Body of pancreas (tissue), 4 donors: ENCODE measurements around the gene TET2.

Experiments
- POLR2A ChIP-seq, 3 donors: fragments of 450-650 bp; IDR thresholded peaks; one replicate each; pipeline ENCODE4 v1.6.1; 2016; ENCODE audit warnings: antibody characterized with exemption in 3 of 3, mild to moderate bottlenecking in 2 of 3
- TF ChIP-seq, protein P1 (sequence below), 7 experiments: fragments of 450-650 bp in 4 of 7; fragments of 200-600 bp in 3 of 7; sonication (generic) in 3 of 7; IDR thresholded peaks; one replicate each; pipeline ENCODE4 v1.5.1; 2016 to 2019; ENCODE audit warnings: antibody characterized with exemption in 7 of 7

DNA sequence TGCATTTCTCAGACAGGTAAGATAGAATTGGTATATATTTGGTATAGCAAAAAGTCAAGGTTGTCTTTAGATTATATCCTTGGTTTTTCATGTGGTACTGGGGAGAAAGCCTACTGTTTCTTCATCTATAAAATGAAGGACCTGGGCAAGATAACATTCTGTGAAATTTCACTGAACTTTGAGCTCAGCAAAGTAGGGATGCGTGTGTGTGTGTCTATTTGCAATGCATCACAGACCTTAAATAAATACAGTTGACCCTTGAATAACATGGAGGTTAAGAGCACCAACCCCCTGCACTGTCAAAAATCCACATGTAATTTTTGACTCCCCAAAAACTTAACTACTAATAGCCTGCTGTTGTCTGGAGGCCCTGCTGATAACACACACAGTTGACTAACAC is 25.2 kb downstream of the TET2 start:
- TF ChIP-seq, protein P1, sequence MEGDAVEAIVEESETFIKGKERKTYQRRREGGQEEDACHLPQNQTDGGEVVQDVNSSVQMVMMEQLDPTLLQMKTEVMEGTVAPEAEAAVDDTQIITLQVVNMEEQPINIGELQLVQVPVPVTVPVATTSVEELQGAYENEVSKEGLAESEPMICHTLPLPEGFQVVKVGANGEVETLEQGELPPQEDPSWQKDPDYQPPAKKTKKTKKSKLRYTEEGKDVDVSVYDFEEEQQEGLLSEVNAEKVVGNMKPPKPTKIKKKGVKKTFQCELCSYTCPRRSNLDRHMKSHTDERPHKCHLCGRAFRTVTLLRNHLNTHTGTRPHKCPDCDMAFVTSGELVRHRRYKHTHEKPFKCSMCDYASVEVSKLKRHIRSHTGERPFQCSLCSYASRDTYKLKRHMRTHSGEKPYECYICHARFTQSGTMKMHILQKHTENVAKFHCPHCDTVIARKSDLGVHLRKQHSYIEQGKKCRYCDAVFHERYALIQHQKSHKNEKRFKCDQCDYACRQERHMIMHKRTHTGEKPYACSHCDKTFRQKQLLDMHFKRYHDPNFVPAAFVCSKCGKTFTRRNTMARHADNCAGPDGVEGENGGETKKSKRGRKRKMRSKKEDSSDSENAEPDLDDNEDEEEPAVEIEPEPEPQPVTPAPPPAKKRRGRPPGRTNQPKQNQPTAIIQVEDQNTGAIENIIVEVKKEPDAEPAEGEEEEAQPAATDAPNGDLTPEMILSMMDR (IDR thresholded peaks at IDR 0.05), result no peak
- TF ChIP-seq POLR2A (IDR thresholded peaks at IDR 0.05), result no peak
